Right renal pelvis (tissue), 4 donors: ENCODE measurements around the gene TTLL3. TPM values are rescaled to one million over a fixed set of nuclear protein-coding genes. Genes with fewer than 3 reads are reported as not detected.
"Not testable (repeated sequence)": the region's sequence is repeated elsewhere in the genome, so short reads cannot be mapped to it uniquely, and the experiment has no call there.

Experiments
- DNase-seq, 4 donors: peaks; one replicate each; pipeline ENCODE4 v3.0.0-alpha.2; 2013; ENCODE audit warnings: low read depth in 4 of 4, low spot score in 3 of 4, missing footprints in 1 of 4
- polyA plus RNA-seq, 4 donors: library from polyadenylated mRNA; unstranded; fragments of 120-200 nt; gene quantifications; one replicate each; pipeline ENCODE4 v1.2.1, GENCODE V29; 2013; ENCODE audit not compliant: insufficient read length in 4 of 4

Gene TTLL3
- polyA plus RNA-seq, 4 donors = 38.6 to 60.3 (median 43.0) TPM

DNA sequence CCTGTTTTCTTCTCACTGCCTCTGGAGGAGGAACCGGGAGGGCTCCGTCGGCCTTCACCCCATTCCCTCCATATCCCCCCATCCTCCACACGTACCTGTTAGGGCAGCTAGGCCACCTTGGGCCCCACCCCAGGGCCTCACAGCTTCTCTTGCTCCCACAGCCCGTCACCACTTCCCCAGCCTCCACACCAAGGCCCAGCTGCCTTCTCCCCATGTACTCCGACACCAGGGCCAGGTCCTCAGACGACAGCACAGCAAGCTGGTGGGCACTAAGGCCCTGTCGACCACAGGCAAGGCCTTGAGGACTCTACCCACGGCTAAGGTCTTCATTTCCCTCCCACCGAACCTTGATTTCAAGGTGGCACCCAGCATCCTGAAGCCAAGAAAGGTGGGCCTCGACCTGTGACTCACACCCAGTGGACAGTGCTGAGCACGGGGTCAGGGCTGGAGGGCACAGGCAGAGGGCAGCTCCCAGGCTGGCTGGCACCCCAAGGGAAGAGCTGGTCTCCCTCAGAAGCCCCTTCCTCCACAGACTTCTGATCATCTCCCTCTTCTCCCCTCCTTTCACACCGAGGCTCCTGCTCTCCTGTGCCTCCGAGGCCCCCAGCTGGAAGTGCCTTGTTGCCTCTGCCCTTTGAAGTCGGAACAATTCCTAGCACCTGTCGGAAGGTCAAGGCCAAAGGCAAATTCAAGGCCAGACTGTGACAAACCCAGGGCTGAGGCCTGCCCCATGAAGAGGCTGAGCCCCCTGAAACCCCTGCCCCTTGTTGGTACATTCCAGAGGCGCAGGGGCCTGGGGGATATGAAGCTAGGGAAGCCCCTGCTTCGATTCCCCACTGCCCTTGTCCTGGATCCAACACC, 24.7 kb downstream of the TTLL3 start:
- no peak for DNase-seq

DNA sequence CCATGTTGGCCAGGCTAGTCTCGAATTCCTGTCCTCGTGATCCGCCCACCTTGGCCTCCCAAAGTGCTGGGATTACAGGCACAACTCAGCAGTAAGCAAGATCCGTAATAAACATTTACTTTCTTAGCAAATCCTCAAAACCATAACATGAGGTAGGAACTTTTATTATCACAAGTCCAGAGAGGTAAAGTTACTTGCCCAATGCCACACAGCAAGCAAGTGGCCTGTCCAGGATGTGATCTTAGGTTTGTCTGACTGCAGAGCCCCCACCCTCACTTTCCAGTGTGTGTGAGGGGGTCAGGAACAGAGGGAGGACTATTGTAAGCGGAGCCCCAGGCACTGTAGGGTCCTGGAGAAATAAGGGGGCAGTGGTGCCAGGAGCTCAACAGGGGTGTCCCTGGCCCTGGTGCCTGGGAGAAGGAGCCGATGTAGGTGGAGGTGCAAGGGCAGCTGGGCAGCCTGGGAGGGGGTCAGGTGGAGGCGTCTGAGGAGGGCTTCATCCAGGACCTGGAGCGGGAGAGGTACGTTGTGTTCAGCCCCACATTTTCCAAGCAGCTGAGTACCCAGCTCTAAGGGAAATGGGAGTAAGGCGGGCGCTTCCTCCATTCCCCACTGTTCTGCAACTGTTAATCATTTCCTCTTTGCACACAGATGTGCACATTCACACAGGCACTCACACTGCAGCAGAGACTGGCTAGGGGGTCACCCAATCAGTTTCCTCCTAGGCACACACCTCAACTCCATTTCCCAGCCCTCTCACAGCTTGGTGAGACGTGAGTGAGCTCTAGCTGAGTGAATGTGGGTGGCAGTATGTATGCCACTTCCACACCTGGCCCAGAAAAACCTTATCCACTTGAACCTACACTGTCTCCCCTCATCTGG, 27.9 kb downstream of the TTLL3 start:
- DNase-seq = no peak

DNA sequence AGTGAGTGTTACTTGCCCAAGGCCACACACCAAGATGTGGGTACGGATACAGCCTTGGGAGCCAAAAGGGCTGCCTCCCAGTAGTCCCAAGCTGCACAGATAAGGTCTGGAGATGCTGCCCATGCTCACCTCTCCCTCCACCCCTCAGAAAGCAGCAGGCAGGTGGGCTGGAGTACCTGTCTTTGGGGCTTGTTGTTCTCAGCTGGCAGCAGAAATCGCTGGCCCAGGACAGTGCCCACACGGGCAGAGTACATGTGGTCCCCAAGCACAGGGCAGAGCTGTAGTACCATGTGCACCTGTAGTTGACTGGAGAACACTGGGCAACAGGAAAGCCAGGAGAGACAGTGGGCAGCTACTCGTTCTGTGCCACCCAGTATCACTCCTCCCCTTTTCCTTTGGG, 28.8 kb downstream of the TTLL3 start:
- DNase-seq = no peak

GRCh38 chr3:9841015-9841414, 31.0 kb downstream of the TTLL3 start:
- no peak for DNase-seq

DNA sequence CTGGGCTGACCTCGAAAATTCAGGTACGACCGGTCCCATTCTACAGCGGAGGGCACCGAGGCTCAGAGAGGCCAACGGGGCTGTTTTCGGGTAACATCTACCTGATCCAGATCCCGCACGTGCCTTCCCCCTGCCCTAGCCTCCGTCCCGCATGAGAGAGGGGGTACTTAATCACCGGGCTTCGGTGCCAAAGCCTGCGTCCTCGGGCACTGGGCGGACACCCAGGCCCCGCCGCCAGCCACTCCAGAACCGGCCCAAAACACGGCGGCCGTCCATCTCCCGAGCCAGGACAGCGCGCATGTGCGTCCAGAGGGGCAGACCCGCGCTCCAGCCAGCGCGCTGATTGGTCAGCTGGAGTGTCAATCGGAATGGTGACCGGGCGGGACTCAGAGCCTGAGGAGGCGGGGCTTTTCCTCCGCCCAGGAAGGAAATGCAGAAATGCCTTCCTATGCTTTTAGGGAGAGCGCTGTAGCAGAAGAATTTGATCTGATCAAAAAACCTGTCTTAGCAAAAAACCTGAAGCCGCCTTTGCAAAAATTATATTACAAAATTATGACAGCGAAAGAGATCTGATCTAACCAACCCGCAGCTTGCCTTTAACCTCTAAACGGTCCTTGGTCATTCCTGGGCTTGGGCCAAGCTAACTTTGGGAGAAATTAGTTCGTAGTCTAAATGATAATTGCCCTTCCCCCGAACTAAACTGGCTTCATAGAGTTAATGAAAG, 33.8 kb downstream of the TTLL3 start, which contains the start of gene RPUSD3:
RPUSD3 (minus strand) TSS at position 294 of the 724 bp plus-strand sequence; CDS start at position 276, 18 bp downstream.
- DNase-seq = peak; percentile 93 to 97 (median 94)

DNA sequence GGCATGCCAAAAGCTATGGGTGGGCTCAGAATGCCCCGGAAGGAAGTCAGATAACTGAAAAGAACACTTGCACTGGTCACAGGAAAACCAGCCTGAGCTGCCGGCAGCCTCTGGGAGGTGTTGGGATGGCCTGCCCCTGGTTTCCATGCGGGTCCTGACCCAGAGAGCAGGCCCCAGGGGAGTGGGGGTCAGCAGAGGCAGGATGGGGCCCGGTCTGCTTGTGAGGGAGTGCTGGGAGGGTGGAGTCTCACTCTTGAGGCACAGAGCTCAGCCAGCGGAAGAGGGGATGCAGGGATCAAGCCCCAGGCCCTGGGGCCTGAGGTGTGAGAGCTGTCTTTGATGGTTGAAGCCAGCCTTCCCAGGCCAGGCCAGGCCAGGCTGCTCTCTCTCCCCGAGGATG, 36.2 kb downstream of the TTLL3 start:
- DNase-seq = no peak

- DNase-seq = no peak
Measured at GRCh38 chr3:9846931-9847488, 36.9 kb downstream of the TTLL3 start.

DNA sequence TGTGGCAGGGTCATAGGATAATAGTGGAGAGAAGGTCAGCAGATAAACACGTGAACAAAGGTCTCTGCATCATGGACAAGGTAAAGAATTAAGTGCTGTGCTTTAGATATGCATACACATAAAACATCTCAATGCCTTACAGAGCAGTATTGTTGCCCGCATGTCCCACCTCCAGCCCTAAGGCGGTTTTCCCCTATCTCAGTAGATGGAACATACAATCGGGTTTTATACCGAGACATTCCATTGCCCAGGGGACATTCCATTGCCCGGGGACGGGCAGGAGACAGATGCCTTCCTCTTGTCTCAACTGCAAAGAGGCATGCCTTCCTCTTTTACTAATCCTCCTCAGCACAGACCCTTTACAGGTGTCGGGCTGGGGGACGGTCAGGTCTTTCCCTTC, 37.8 kb downstream of the TTLL3 start:
- DNase-seq = not testable (repeated sequence)

DNA sequence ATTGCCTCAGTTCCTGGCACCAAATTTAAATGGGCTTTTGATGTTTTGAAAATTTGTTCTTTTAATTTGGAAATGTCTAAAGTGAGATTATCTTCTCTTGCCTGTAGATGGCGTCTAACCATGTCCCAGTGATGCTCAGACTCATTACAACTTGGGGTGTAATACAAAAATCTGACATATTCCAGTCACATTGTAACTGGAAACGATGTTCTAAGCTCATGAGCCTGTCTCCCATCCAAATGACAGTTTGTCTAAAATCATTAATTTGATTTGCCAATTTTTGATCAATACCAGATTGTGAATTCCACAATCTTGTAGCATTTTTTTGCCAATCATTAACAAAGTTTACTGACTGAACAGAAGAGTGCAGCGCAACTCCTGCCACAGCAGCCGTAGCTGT, 38.8 kb downstream of the TTLL3 start:
- DNase-seq = not testable (repeated sequence)

DNA sequence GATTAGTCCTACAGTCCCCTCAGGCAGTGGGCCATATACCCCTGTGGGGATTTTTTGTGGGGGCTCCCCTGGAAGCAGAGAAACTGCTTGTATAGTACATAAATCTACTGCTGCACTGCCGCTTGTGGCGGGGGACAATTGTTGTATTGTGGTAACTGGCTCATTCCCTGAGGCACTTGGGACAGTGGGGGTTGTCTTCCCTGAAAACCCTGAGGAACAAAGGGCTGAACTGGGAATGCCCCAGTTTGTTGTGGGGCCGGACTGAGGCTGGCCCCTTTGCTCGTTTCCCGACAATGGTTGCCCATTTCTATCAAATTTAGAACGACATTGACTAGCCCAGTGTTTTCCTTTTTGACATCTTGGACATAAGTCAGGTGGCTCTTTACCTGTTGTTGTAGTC, 41.3 kb downstream of the TTLL3 start:
- not testable (repeated sequence) for DNase-seq

GRCh38 chr3:9851926-9852325, 41.9 kb downstream of the TTLL3 start:
- not testable (repeated sequence) for DNase-seq

- DNase-seq = no peak
Measured at GRCh38 chr3:9852528-9852927, 42.5 kb downstream of the TTLL3 start.

- DNase-seq = not testable (repeated sequence)
Measured at GRCh38 chr3:9854291-9854940, 44.4 kb downstream of the TTLL3 start.

- no peak for DNase-seq
Measured at GRCh38 chr3:9855594-9855993, 45.5 kb downstream of the TTLL3 start.

GRCh38 chr3:9859530-9860025, 49.5 kb downstream of the TTLL3 start:
- DNase-seq = no peak

- DNase-seq = no peak
Measured at GRCh38 chr3:9861201-9861600, 51.1 kb downstream of the TTLL3 start.

DNA sequence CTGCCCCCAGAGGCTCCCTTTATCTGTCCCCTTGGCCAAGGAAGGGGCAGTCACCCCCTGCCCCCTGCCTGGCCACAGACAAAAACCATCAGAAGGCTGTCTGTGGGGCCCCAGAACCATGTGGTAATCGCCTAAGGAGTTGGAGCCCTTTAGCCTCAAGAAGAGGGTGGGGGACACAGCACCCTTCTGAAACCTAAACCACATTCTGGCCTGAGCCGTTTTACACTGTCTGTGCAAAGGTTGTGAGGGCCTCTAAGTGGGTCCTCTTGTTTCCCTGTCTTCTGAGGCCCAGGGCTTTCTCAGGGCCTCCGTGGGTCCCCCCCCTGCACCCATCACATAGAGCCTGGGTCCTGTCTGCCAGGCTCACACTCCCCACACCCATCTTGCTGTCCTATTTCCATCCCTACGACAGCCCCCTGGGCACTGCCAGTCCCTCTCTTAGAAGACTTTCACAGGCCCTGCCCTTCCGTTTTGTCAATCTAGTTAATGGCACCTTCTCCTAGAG, 51.6 kb downstream of the TTLL3 start:
- DNase-seq = no peak

- DNase-seq = peak in 2 of 4 donors; percentile 25 to 42
Measured at GRCh38 chr3:9862391-9863057, 52.5 kb downstream of the TTLL3 start.
